IMR-90 (cell line): ENCODE data around the gene KDM4B.

Source experiments
- BHLHE40 ChIP-seq: fragments of 150-350 bp; IDR thresholded peaks from 2 replicates; pipeline ENCODE4 v1.6.1; 2016; ENCODE audit warnings: mild to moderate bottlenecking, low read depth, low read length
- CEBPB ChIP-seq: IDR thresholded peaks from 2 replicates; pipeline ENCODE4 v1.6.1; 2012; ENCODE audit warnings: low read depth, low read length, improper control_type of control experiment
- CTCF ChIP-seq: conservative IDR thresholded peaks from 2 replicates; pipeline ENCODE4 v1.5.1; 2012; ENCODE audit warnings: mild to moderate bottlenecking, low read depth, low read length, improper control_type of control experiment
- ELK1 ChIP-seq: fragments of 150-350 bp; IDR thresholded peaks from 2 replicates; pipeline ENCODE4 v1.6.1; 2016; ENCODE audit warnings: low read depth, mild to moderate bottlenecking, low read length, moderate library complexity, borderline replicate concordance
- MAZ ChIP-seq: IDR thresholded peaks from 2 replicates; pipeline ENCODE4 v1.6.1; 2012; ENCODE audit warnings: low read depth, mild to moderate bottlenecking, low read length, improper control_type of control experiment, moderate library complexity, borderline replicate concordance
- MXI1 ChIP-seq: IDR thresholded peaks from 2 replicates; pipeline ENCODE4 v1.6.1; 2012; ENCODE audit warnings: low read depth, mild to moderate bottlenecking, low read length, moderate library complexity, borderline replicate concordance
- NFE2L2 ChIP-seq: fragments of 150-350 bp; IDR thresholded peaks from 2 replicates; pipeline ENCODE4 v1.6.1; 2016; ENCODE audit warnings: low read depth, mild to moderate bottlenecking, low read length
- POLR2A ChIP-seq: IDR thresholded peaks from 2 replicates; pipeline ENCODE4 v1.6.1; 2012; ENCODE audit warnings: mild to moderate bottlenecking, low read depth, low read length
- RAD21 ChIP-seq: IDR thresholded peaks from 2 replicates; pipeline ENCODE4 v1.6.1; 2012; ENCODE audit warnings: low read length, improper control_type of control experiment
- RCOR1 ChIP-seq: IDR thresholded peaks from 2 replicates; pipeline ENCODE4 v1.6.1; 2012; ENCODE audit warnings: mild to moderate bottlenecking, low read length, improper control_type of control experiment; ENCODE audit not compliant: insufficient replicate concordance
- RFX5 ChIP-seq: IDR thresholded peaks from 2 replicates; pipeline ENCODE4 v1.8.0; 2012; ENCODE audit warnings: low read depth, mild to moderate bottlenecking, low read length, moderate library complexity
- SMC3 ChIP-seq: fragments of 150-350 bp; IDR thresholded peaks from 2 replicates; pipeline ENCODE4 v1.6.1; 2016; ENCODE audit warnings: low read depth, mild to moderate bottlenecking, antibody characterized with exemption, low read length, moderate library complexity
- USF2 ChIP-seq: fragments of 150-350 bp; IDR thresholded peaks from 2 replicates; pipeline ENCODE4 v1.6.1; 2017; ENCODE audit warnings: mild to moderate bottlenecking, antibody characterized with exemption, low read length, low read depth

GRCh38 chr19:5002143-5002542 is 33.2 kb downstream of the KDM4B start:
- TF ChIP-seq POLR2A (no peak), CTCF (no peak), MAZ (no peak), CEBPB (no peak), RAD21 (no peak), SMC3 (no peak), USF2 (no peak), MXI1 (no peak), ELK1 (no peak), RCOR1 (no peak), BHLHE40 (no peak), RFX5 (no peak), NFE2L2 (no peak)
